LNCaP clone FGC (cell line): ENCODE results near the gene DLG4.

ENCODE experiments used
- DNase-seq: peaks from one replicate; pipeline ENCODE4 v3.0.0-alpha.2; 2011; ENCODE audit warnings: low read depth
- H3K4me3 ChIP-seq: 2 replicates; pipeline ENCODE4 v1.5.1; 2011; ENCODE audit warnings: mild to moderate bottlenecking, low read depth, low read length, control low read depth
- CTCF ChIP-seq: IDR thresholded peaks from 2 replicates; pipeline ENCODE4 v1.5.1; 2012; ENCODE audit warnings: mild to moderate bottlenecking; ENCODE audit not compliant: control insufficient read depth, insufficient read depth; ENCODE audit errors: extremely low read depth

Gene DLG4

DNA sequence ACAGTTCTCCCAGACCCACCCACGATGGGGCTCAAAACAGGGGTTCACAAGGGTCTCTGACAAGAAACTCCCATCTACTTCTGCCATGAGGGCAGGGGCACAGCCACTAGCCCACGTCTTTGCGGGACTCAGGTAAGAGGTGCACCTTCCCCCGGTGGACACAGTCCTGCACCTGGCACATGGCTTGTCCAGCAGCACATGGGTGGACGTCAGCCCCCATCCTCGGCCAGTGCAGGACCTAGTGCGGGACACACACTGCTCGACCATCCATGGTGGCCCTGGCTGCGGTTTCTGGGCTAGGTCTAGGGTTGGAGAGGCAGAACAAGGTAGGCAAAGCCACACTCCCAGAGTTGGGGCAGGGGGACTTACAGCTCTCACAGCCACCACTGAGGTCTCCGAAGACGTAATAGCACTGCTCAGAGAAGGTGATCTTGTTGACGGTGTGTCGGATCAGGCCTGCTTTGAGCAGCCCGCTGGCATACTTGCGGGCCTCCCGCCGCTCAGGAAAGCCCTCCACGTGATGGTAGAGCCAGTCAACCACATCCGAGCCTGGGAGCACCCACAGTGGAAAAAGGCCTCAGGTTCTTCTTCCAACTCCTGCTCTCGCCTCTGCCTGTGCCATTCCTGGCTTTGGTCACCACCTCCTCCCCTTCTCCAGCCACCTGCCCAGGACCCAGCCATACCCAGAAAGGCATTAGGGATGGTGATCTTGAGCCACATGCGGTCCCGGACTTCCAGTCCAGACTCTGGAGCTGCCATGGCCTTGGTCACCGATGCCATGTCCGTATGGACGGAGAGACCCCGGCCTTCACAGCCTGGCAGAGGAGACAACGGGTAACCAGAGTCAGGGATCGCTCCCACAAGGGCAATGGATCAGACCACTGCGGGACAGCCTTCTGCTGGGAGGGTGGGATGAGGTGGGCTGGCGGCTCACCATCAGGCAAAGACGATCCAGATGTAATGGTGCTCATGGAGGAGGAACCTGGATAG, 7.4 kb upstream of the DLG4 start:
- no peak overlapping the region for H3K4me3 ChIP-seq
- no peak for TF ChIP-seq CTCF
- no peak for DNase-seq

GRCh38 chr17:7225711-7226331, 6.2 kb upstream of the DLG4 start:
- no peak overlapping the region for H3K4me3 ChIP-seq
- TF ChIP-seq CTCF = no peak
- DNase-seq = no peak

GRCh38 chr17:7224661-7225111, 5.0 kb upstream of the DLG4 start:
- H3K4me3 ChIP-seq = no peak overlapping the region
- no peak for DNase-seq
- no peak for TF ChIP-seq CTCF

GRCh38 chr17:7224110-7224509, 4.5 kb upstream of the DLG4 start:
- no peak for TF ChIP-seq CTCF
- no peak for DNase-seq

GRCh38 chr17:7223375-7223774, 3.7 kb upstream of the DLG4 start:
- H3K4me3 ChIP-seq = no peak overlapping the region
- DNase-seq = peak; percentile 89
- TF ChIP-seq CTCF = no peak

More at GRCh38 chr17:7224110-7224509, 4.5 kb upstream of the DLG4 start:
- H3K4me3 ChIP-seq = no peak overlapping the region

GRCh38 chr17:7222972-7223292, 3.3 kb upstream of the DLG4 start:
- H3K4me3 ChIP-seq = no peak overlapping the region
- no peak for DNase-seq
- TF ChIP-seq CTCF = no peak
